GM19193 (cell line): ENCODE measurements around the gene AGTRAP.

Experiments
- POLR2A ChIP-seq: IDR thresholded peaks from 4 replicates; pipeline ENCODE4 v1.6.1; 2011; ENCODE audit not compliant: insufficient read depth, insufficient read length; ENCODE audit errors: extremely low read depth

AGTRAP gene

DNA sequence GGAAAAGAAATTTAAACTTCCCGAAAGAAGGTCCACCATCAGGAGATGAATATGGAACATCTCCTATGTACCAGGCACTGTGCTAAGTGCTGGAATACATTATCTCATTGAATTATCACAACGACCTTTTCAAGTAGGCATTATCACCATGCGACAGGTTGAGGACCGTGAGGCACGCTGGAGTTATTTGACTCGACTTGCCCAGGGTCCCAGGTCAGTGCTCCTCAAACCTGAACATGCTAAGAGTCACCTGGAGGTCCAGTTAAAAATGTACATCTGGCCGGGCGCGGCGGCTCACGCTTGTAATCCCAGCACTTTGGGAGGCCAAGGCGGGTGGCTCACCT is 15.9 kb upstream of the AGTRAP start:
- no peak for TF ChIP-seq POLR2A

DNA sequence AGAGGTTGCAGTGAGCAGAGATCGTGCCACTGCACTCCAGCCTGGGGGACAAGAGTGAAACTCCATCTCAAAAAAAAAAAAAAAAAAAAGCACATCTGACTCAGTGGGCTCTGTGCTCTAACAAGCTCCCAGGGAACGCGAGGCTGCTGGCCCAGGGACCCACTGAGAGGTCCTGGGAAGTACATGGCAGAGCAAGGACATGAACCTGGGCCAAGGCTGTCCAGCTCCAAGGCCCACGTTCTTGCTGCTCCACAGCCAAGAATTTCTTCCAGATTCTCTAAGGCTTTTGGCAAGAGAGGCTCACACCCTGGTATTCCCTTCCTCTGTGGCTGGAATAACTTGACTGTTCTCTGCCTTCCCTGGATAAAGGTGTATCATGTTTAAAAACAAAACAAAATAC is 15.4 kb upstream of the AGTRAP start:
- no peak for TF ChIP-seq POLR2A

- no peak for TF ChIP-seq POLR2A
Observed at GRCh38 chr1:11721311-11721710, 14.6 kb upstream of the AGTRAP start.

GRCh38 chr1:11722538-11722937 is 13.4 kb upstream of the AGTRAP start:
- no peak for TF ChIP-seq POLR2A

- no peak for TF ChIP-seq POLR2A
Observed at GRCh38 chr1:11725616-11726015, 10.3 kb upstream of the AGTRAP start.

GRCh38 chr1:11727119-11727518 is 8.8 kb upstream of the AGTRAP start:
- TF ChIP-seq POLR2A, result no peak

- TF ChIP-seq POLR2A, result no peak
Observed at GRCh38 chr1:11728126-11728806, 7.7 kb upstream of the AGTRAP start.

- no peak for TF ChIP-seq POLR2A
Observed at GRCh38 chr1:11729155-11729497, 6.8 kb upstream of the AGTRAP start.

DNA sequence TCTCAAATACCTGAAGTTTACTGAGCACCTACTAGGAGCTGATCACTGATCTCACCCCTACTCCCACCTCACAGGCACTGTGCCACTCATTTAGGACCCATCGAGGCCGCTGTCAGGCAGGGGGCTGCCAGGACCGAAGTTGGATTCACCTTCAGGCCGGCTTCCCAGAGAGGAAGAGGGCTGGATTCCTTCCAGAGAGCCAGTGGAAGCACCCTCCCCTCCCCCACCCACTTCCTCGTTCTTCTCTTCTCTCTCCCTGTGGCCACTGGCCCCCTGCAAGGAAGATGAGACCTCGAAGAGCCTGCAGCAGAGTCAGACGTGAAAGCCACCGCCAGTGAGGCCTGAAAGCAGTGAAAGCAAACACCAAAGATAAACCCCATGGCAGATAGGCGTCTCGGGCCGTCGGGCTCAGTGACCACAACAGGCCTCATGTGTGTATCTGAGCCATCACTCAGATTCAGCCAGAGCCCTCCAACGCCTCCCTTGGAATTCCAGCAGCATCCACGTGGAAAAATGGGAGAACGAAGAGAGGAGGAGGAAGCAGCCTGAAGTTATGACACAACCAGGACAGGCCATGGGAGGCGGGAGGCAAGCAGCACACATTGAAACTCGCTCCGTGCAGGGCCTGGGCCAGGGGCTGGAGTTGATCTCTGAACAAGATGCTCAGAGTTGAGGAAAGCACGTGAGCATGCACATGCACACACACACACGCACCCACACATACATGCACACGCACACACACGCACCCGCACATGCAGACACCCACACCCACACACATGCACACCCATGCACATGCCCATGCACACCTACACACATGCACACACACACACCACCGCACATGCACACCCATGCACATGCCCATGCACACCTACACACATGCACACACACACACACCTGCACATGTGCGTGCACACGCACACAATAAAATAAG is 6.2 kb upstream of the AGTRAP start:
- TF ChIP-seq POLR2A, result no peak

DNA sequence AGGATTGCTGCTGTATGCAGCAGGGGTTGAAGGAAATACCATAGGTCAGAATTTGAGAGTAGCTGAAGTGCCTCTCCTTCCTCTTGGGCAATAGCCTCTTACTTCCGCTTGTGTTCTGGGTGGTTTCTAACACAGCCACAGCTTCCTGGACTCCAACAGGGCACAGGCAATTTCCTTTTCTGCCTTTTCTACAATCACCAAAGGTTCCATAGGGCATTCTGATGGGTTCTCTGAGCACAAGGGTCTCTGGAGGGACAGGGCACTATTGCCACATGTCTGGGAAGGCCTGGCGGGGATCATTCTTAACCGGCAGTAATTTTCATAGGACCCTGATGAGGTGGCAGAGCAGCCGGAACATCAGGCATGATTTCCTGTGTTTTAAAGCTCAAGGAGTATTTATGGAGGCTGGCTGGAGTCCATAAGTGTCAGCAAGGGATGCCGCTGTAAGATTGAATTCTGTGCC is 5.5 kb upstream of the AGTRAP start:
- no peak for TF ChIP-seq POLR2A

DNA sequence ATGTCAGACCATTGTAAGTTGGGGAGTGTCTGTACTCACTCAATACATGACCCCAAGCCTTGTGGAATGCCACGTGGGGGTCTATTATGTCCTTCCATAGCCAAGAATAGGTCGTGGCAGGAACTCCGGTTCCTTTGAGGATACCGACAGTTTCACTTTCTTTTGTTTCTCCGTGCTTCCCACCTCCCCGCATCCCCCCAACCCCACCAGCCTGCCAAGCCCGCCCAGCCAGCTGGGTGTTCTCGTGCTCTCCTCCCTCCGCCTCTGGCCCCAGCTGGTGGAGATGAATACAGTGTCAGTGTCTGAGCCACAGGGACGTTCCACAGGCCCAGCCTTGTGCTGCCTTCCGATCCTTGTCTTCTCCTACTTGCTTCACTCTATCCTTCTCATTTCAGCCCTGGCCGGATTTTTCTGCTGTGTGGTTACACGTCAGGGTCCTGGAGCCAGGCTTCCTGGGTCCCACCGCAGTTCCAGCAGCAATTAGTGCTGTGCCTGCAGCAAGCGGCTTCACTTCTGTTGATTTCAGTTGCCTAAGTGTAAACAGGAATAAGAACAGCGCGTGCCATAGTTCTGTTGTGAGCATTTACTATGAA is 4.1 kb upstream of the AGTRAP start:
- no peak for TF ChIP-seq POLR2A

DNA sequence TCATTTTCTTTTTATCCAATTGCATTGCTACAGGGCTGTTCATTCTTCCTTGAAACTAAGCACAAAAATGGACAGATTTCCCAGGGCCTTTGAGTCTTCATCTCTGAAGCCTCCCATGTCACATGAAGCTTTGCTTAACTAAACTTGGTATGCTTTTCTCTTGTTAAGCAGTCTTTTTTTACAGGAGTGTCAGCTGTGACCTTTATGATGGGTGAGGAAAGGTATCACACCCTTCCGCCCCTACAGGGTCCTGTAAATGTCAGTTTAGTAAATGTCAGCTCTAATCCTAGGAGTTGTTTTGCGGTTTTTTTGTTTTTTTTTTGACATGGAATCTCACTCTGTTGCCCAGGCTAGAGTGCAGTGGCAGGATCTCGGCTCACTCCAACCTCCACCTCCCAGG is 2.6 kb upstream of the AGTRAP start:
- TF ChIP-seq POLR2A, result no peak

DNA sequence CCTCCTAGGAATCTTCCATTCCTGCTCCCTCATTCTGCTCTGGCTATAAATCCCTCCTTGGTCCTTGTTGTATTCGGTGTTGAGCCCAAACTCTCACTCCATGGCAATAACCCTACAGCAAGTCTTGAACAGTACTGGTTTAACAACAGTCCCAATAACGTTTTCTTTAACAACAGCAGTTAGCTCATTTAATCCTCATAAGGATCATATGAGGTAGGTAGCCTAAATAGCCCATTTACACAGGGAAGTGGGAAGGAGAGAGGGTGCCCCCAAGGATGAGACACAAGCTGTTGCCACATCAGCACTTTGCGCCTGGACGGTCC is 444 bp upstream of the AGTRAP start:
- TF ChIP-seq POLR2A, result no peak

GRCh38 chr1:11736746-11737639 is 1.1 kb downstream of the AGTRAP start:
- TF ChIP-seq POLR2A, result peak; percentile 32

- TF ChIP-seq POLR2A, result no peak
Observed at GRCh38 chr1:11738096-11738495, 2.2 kb downstream of the AGTRAP start.
